KOPT-K1 (cell line): Measurements from ENCODE around the gene THOC5.
"Not testable (repeated sequence)": the region's sequence is repeated elsewhere in the genome, so short reads cannot be mapped to it uniquely, and the experiment has no call there.

ENCODE experiments used
- H3K27ac ChIP-seq: fragments of 200-600 bp; sonication (generic); 2 replicates; pipeline ENCODE4 v1.5.1; 2016; ENCODE audit warnings: antibody characterized with exemption, mild to moderate bottlenecking, low read depth, low read length; ENCODE audit not compliant: poor library complexity, severe bottlenecking
- H3K36me3 ChIP-seq: fragments of 200-600 bp; sonication (generic); 2 replicates; pipeline ENCODE4 v1.5.1; 2017; ENCODE audit warnings: antibody characterized with exemption, mild to moderate bottlenecking, low read length, moderate library complexity; ENCODE audit not compliant: insufficient read depth
- H3K9me3 ChIP-seq: fragments of 200-600 bp; sonication (generic); 2 replicates; pipeline ENCODE4 v1.5.1; 2017; ENCODE audit warnings: antibody characterized with exemption, low read length, mild to moderate bottlenecking; ENCODE audit not compliant: insufficient read depth, poor library complexity, severe bottlenecking

The THOC5 gene

GRCh38 chr22:29570912-29571549 lies 17.5 kb upstream of the THOC5 start:
- H3K9me3 ChIP-seq, result no peaks in the 10 kb centered on the region
- no peak overlapping the region for H3K27ac ChIP-seq
- H3K36me3 ChIP-seq, result peaks cover 23% of the 10 kb centered on the region

GRCh38 chr22:29570456-29570855 lies 16.9 kb upstream of the THOC5 start:
- Histone ChIP-seq H3K27ac (no peak overlapping the region), H3K9me3 (no peaks in the 10 kb centered on the region), H3K36me3 (peaks cover 26% of the 10 kb centered on the region)

GRCh38 chr22:29569011-29569678 lies 15.6 kb upstream of the THOC5 start:
- Histone ChIP-seq H3K36me3 (peaks cover 29% of the 10 kb centered on the region), H3K27ac (no peak overlapping the region), H3K9me3 (no peaks in the 10 kb centered on the region)

- H3K27ac ChIP-seq, result no peak overlapping the region
- no peaks in the 10 kb centered on the region for H3K9me3 ChIP-seq
- peaks cover 31% of the 10 kb centered on the region for H3K36me3 ChIP-seq
These were observed 13.8 kb upstream of the THOC5 start for GRCh38 chr22:29567338-29567737.

- H3K9me3 ChIP-seq, H3K27ac ChIP-seq: not testable (repeated sequence)
- H3K36me3 ChIP-seq, result peaks cover 39% of the 10 kb centered on the region
These were observed 13.0 kb upstream of the THOC5 start for GRCh38 chr22:29566513-29566912.

- peaks cover 49% of the 10 kb centered on the region for H3K36me3 ChIP-seq
- H3K27ac ChIP-seq, result no peak overlapping the region
- H3K9me3 ChIP-seq, result no peaks in the 10 kb centered on the region
These were observed 10.3 kb upstream of the THOC5 start for GRCh38 chr22:29563652-29564460.

- Histone ChIP-seq H3K27ac (no peak overlapping the region), H3K9me3 (no peaks in the 10 kb centered on the region), H3K36me3 (peaks cover 61% of the 10 kb centered on the region)
These were observed 6.3 kb upstream of the THOC5 start for GRCh38 chr22:29559853-29560252.

- H3K9me3 ChIP-seq, result no peaks in the 10 kb centered on the region
- no peak overlapping the region for H3K27ac ChIP-seq
- H3K36me3 ChIP-seq, result peaks cover 62% of the 10 kb centered on the region
These were observed 5.5 kb upstream of the THOC5 start for GRCh38 chr22:29559030-29559429.

- Histone ChIP-seq H3K9me3 (no peaks in the 10 kb centered on the region), H3K27ac (no peak overlapping the region), H3K36me3 (peaks cover 45% of the 10 kb centered on the region)
These were observed 1.6 kb upstream of the THOC5 start for GRCh38 chr22:29555065-29555644.

GRCh38 chr22:29552357-29552756 lies 1.2 kb downstream of the THOC5 start:
- not testable (repeated sequence) for H3K9me3 ChIP-seq, H3K27ac ChIP-seq
- H3K36me3 ChIP-seq, result peaks cover 50% of the 10 kb centered on the region

GRCh38 chr22:29550005-29550404 lies 3.6 kb downstream of the THOC5 start:
- peaks cover 59% of the 10 kb centered on the region for H3K36me3 ChIP-seq

GRCh38 chr22:29545045-29545444 lies 8.5 kb downstream of the THOC5 start:
- not testable (repeated sequence) for H3K27ac ChIP-seq, H3K9me3 ChIP-seq
- H3K36me3 ChIP-seq, result peaks cover 99% of the 10 kb centered on the region

More at GRCh38 chr22:29550005-29550404, 3.6 kb downstream of the THOC5 start:
- no peak overlapping the region for H3K27ac ChIP-seq
- H3K9me3 ChIP-seq, result no peaks in the 10 kb centered on the region

- Histone ChIP-seq H3K27ac (no peak overlapping the region), H3K9me3 (no peaks in the 10 kb centered on the region), H3K36me3 (peaks cover 96% of the 10 kb centered on the region)
These were observed 11.7 kb downstream of the THOC5 start for GRCh38 chr22:29541845-29542244.

GRCh38 chr22:29539105-29539504 lies 14.5 kb downstream of the THOC5 start:
- Histone ChIP-seq H3K9me3 (no peaks in the 10 kb centered on the region), H3K36me3 (peaks cover 94% of the 10 kb centered on the region), H3K27ac (no peak overlapping the region)

GRCh38 chr22:29536411-29536810 lies 17.1 kb downstream of the THOC5 start:
- H3K27ac ChIP-seq, result no peak overlapping the region
- peaks cover 95% of the 10 kb centered on the region for H3K36me3 ChIP-seq
- no peaks in the 10 kb centered on the region for H3K9me3 ChIP-seq
